WI38 (cell line): ENCODE measurements around the gene CDC26.
"Not testable (repeated sequence)": the region's sequence is repeated elsewhere in the genome, so short reads cannot be mapped to it uniquely, and the experiment has no call there.

Experiments used
- H3K4me3 ChIP-seq: 2 replicates; pipeline ENCODE4 v1.5.1; 2011; ENCODE audit warnings: low read depth, mild to moderate bottlenecking, control low read depth, low read length
- CTCF ChIP-seq: IDR thresholded peaks from 2 replicates; pipeline ENCODE4 v1.5.1; 2012; ENCODE audit warnings: low read depth, mild to moderate bottlenecking, control low read depth, low read length

CDC26 gene

GRCh38 chr9:113238202-113238858 is 37.0 kb downstream of the CDC26 start:
- TF ChIP-seq CTCF, result no peak
- no peak overlapping the region for H3K4me3 ChIP-seq

GRCh38 chr9:113237026-113237425 is 38.3 kb downstream of the CDC26 start:
- no peak for TF ChIP-seq CTCF
- H3K4me3 ChIP-seq, result no peak overlapping the region

GRCh38 chr9:113235701-113236255 is 39.6 kb downstream of the CDC26 start:
- H3K4me3 ChIP-seq, result not testable (repeated sequence)

GRCh38 chr9:113231701-113232100 is 43.7 kb downstream of the CDC26 start:
- no peak overlapping the region for H3K4me3 ChIP-seq
- no peak for TF ChIP-seq CTCF

- no peak overlapping the region for H3K4me3 ChIP-seq
- TF ChIP-seq CTCF, result no peak
Observed at GRCh38 chr9:113228130-113228665, 47.2 kb downstream of the CDC26 start.

- no peak for TF ChIP-seq CTCF
- no peak overlapping the region for H3K4me3 ChIP-seq
Observed at GRCh38 chr9:113227436-113227835, 47.9 kb downstream of the CDC26 start.

GRCh38 chr9:113223963-113224362 is 51.4 kb downstream of the CDC26 start:
- H3K4me3 ChIP-seq, result no peak overlapping the region
- no peak for TF ChIP-seq CTCF
